Right atrium auricular region (tissue), 2 donors: Measurements from ENCODE around the gene GCG. TPM values are rescaled to one million over a fixed set of nuclear protein-coding genes. Genes with fewer than 3 reads are reported as not detected.

Experiments
- DNase-seq: peaks from one replicate; pipeline ENCODE4 v3.0.0-alpha.2; 2019; ENCODE audit warnings: low spot score
- H3K27ac ChIP-seq, 2 donors: fragments of 200-600 bp; sonication (generic); 1 replicate in 1 of 2; 2 replicates in 1 of 2; pipeline ENCODE4 v1.5.1; 2016 to 2019
- H3K27me3 ChIP-seq, 2 donors: fragments of 200-600 bp; sonication (generic); one replicate each; pipeline versions ENCODE4 v1.5.1 to v1.6.0; 2017 to 2019
- H3K36me3 ChIP-seq: fragments of 200-600 bp; sonication (generic); one replicate; pipeline ENCODE4 v1.5.1; 2016
- H3K4me1 ChIP-seq, 2 donors: fragments of 200-600 bp; sonication (generic); one replicate each; pipeline versions ENCODE4 v1.5.1 to v1.6.0; 2017 to 2019
- H3K4me3 ChIP-seq, 2 donors: fragments of 200-600 bp; sonication (generic); 1 replicate in 1 of 2; 2 replicates in 1 of 2; pipeline ENCODE4 v1.5.1; 2017 to 2019; ENCODE audit warnings: mild to moderate bottlenecking in 1 of 2, moderate library complexity in 1 of 2
- H3K9me3 ChIP-seq, 2 donors: fragments of 200-600 bp; sonication (generic); one replicate each; pipeline ENCODE4 v1.5.1; 2019
- CTCF ChIP-seq, 2 donors: fragments of 200-600 bp; sonication (generic); IDR thresholded peaks; one replicate each; pipeline ENCODE4 v1.5.1; 2019; ENCODE audit warnings: antibody characterized with exemption in 2 of 2
- total RNA-seq, 2 donors: library from RNA; depleted of rRNA; stranded (reverse); fragments of >200 nt; gene quantifications; one replicate each; pipeline ENCODE4 v1.1.0, GENCODE V29; 2016

The GCG gene
- total RNA-seq, 2 donors from 2014 or later = not detected

- Histone ChIP-seq H3K4me1 (no peaks in the 10 kb centered on the region), H3K9me3 (no peaks in the 10 kb centered on the region), H3K27me3 (no peaks in the 10 kb centered on the region), H3K4me3 (no peak overlapping the region), H3K36me3 (no peaks in the 10 kb centered on the region), H3K27ac (no peak overlapping the region)
- TF ChIP-seq CTCF (IDR thresholded peaks at IDR 0.05) = no peak
- no peak for DNase-seq
Measured at GRCh38 chr2:162188451-162188850, 36.4 kb upstream of the GCG start.

- no peak for TF ChIP-seq CTCF (IDR thresholded peaks at IDR 0.05)
- no peaks in the 10 kb centered on the region for H3K9me3 ChIP-seq
- H3K36me3 ChIP-seq = no peaks in the 10 kb centered on the region
- H3K27ac ChIP-seq = no peak overlapping the region
- H3K27me3 ChIP-seq = no peaks in the 10 kb centered on the region
- DNase-seq = no peak
- no peak overlapping the region for H3K4me3 ChIP-seq
- no peaks in the 10 kb centered on the region for H3K4me1 ChIP-seq
Measured at GRCh38 chr2:162185541-162186232, 33.6 kb upstream of the GCG start.

- no peak for TF ChIP-seq CTCF (IDR thresholded peaks at IDR 0.05)
- DNase-seq = no peak
- no peak overlapping the region for H3K4me3 ChIP-seq
- H3K4me1 ChIP-seq = no peaks in the 10 kb centered on the region
- no peaks in the 10 kb centered on the region for H3K9me3 ChIP-seq
- H3K27ac ChIP-seq = no peak overlapping the region
- no peaks in the 10 kb centered on the region for H3K36me3 ChIP-seq
- no peaks in the 10 kb centered on the region for H3K27me3 ChIP-seq
Measured at GRCh38 chr2:162184821-162185450, 32.9 kb upstream of the GCG start.

- Histone ChIP-seq H3K27me3 (no peaks in the 10 kb centered on the region), H3K4me1 (no peaks in the 10 kb centered on the region), H3K9me3 (no peaks in the 10 kb centered on the region), H3K4me3 (no peak overlapping the region), H3K27ac (no peak overlapping the region), H3K36me3 (no peaks in the 10 kb centered on the region)
- no peak for DNase-seq
- no peak for TF ChIP-seq CTCF (IDR thresholded peaks at IDR 0.05)
Measured at GRCh38 chr2:162184359-162184758, 32.3 kb upstream of the GCG start.

GRCh38 chr2:162182395-162182794 lies 30.3 kb upstream of the GCG start:
- Histone ChIP-seq H3K9me3 (no peaks in the 10 kb centered on the region), H3K4me3 (no peak overlapping the region), H3K4me1 (no peaks in the 10 kb centered on the region), H3K27ac (no peak overlapping the region), H3K27me3 (no peaks in the 10 kb centered on the region), H3K36me3 (no peaks in the 10 kb centered on the region)
- TF ChIP-seq CTCF (IDR thresholded peaks at IDR 0.05) = no peak
- DNase-seq = no peak
